Stimulated activated CD4-positive, alpha-beta T cell treated with anti-CD3 and anti-CD28 coated beads, Interleukin-12 subunit alpha, Interleukin-12 subunit beta, amount 100 ng/mL, for 48 hours (primary cell): ENCODE results near the gene SULT1C2.
"Not testable (repeated sequence)": the region's sequence is repeated elsewhere in the genome, so short reads cannot be mapped to it uniquely, and the experiment has no call there.

Experiments used
- DNase-seq, 3 donors: peaks; one replicate each; pipeline ENCODE4 v3.0.0-alpha.2; 2020; ENCODE audit warnings: low read depth in 2 of 3, low spot score in 1 of 3

Gene SULT1C2

DNA sequence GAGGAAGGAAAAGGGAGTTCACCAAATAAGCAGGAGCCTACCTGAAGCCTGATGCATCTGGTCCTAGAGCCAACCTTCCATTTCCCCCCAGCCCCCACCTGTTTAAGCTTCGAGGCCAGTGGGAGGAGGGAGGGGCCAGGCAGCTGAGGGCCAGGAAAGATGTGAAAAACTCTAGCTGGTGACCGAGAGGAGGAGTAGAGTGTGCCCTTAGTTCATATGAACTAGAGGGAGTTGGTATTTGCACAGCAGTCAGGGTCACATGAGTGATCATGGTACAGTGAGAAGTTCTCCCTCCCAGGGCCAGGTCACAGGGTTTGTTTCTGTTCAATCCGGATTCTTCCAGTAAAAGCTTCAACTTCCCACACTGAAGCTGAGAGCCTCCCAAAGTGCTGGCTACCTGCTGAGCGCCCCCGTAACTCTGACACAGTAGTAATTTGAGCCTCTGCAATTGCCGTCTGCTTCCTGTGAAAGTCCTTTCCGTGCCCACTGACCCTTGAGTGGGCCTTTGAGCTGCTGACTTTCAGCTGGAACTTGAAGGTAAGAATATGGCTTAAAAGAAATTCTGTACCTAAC is at the start of gene SULT1C2:
Gene SULT1C2 (plus strand): TSS at position 362 of the 573 bp plus-strand sequence. CDS start 4,773 bp downstream, outside the sequence.
- DNase-seq: no peak

DNA sequence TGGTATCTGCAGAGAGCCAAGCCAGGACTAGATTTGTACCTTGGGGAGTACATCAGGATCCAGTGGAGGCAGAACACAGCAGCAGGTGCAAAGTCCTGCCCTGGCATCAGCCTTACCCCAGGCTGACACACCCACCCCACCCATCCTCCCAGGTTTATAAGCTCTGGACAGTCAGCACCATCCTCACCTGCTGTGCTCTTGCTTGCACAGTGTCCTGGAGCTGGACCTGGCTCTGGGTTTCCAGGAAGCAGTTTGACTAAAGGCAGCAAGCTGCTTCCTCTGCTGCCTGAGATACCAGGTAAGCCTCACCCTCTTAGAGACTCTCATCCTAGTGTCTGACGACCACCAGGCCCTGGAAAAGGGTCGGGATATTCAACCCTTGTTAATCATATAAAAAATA is 48.9 kb upstream of the SULT1C2 start, which contains the start of gene SULT1C3:
Gene SULT1C3 (plus strand): TSS at position 183 of the 400 bp plus-strand sequence. CDS start 7,227 bp downstream, outside the sequence.
- DNase-seq: no peak

- DNase-seq: no peak
These were observed 47.7 kb upstream of the SULT1C2 start for GRCh38 chr2:108240966-108241365.

DNA sequence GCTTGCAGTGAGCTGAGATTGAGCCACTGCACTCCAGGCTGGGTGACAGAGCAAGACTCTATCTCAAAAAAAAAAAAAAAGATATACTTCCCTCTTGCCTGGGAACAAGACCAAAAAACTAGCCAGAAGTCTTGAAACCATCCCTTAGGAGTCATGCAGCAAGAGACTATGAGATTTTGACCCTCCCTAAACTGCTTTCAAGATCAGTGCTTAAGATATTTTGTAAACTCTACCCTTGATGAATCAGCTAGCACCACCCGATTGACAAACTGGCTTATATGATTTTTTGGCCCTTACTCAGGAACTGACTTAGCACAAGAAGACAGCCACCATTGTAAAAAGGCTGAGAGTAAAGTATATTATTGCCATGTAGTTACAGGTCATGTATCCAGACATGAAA is 45.1 kb upstream of the SULT1C2 start:
- no peak for DNase-seq

GRCh38 chr2:108244667-108245414 is 43.9 kb upstream of the SULT1C2 start:
- no peak for DNase-seq

- DNase-seq: no peak
These were observed 35.6 kb upstream of the SULT1C2 start for GRCh38 chr2:108253106-108253505.

- no peak for DNase-seq
These were observed 30.9 kb upstream of the SULT1C2 start for GRCh38 chr2:108257757-108258331.

GRCh38 chr2:108260773-108261172 is 27.9 kb upstream of the SULT1C2 start:
- DNase-seq: no peak

DNA sequence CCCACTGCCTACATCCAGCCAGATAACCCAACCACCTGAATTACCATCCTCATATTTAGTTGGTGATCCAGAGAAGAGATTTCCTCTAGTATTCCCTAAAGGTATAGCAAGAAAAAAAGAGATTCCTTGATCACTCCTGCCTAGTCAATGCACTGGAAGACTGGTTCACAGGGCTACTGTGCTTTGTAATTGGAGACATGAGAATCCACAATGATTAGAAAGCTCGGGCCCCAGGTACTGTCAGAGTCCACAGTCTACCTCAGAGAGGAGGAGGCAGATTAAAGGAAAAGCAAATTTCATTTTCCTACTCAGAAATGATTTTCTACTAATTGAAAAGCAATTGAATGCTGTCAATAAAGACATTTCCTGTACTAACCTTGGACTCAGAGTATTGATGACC is 26.7 kb upstream of the SULT1C2 start:
- DNase-seq: no peak

DNA sequence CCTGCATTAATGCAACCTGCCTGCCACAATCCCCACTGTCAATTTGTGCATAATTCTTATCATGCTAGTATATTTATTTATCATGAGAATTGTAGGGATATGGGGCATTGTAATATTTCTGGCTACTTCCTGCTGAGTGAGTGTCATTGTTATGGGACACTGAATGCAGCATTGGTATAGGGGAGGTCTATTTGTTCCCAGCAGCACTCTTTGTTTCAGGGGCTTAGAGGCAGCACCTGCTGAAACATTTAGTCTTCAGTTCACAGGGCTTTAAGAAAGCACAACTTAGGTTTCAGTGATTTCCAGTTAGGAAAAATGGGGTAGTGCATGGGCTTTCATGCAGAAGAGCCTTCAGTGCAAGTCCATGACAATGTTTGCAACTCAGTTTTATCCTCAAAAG is 25.3 kb upstream of the SULT1C2 start:
- DNase-seq: no peak

- DNase-seq: no peak
These were observed 22.5 kb upstream of the SULT1C2 start for GRCh38 chr2:108266218-108266617.

DNA sequence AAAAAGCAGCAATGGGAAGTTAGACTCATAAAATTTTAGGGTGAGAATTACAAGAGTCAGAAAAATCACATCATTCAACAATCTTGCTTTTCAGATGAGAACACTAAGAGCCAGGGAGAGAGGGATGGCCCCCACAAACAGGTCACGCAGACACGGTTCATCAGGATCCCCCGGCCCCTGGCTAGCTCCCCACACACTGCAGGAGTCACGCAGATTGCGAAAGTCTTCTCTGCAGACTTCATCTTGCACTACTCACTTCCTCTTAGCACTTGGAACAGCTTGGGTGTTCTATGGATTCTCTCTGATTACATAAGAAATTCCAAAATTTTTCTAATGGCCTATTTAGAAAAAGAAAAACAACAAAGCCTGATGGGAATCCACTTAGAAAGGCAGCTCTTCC is 21.6 kb upstream of the SULT1C2 start:
- no peak for DNase-seq

DNA sequence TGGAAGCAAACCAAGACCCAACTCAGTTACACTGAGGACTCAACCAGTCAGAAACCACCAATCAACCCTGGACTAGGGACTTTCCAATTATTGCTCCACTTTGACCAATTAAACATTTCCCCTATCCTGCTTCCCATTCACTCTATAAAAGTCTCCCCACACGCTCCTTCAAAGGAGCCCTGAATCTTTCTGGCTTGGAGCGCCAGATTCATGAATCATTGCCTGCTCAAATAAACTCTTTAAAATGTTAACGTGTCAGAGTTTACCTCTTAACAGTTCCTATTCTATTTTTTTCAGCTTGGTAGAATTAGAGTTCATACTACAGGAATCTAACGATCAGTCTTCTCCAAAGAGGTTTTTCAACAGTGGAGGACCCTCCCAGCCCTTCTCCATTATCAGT is 20.7 kb upstream of the SULT1C2 start:
- DNase-seq: no peak

- DNase-seq: no peak
These were observed 18.3 kb upstream of the SULT1C2 start for GRCh38 chr2:108270346-108270745.

GRCh38 chr2:108270768-108271506 is 17.8 kb upstream of the SULT1C2 start:
- no peak for DNase-seq

GRCh38 chr2:108271691-108272253 is 16.9 kb upstream of the SULT1C2 start:
- DNase-seq: no peak

DNA sequence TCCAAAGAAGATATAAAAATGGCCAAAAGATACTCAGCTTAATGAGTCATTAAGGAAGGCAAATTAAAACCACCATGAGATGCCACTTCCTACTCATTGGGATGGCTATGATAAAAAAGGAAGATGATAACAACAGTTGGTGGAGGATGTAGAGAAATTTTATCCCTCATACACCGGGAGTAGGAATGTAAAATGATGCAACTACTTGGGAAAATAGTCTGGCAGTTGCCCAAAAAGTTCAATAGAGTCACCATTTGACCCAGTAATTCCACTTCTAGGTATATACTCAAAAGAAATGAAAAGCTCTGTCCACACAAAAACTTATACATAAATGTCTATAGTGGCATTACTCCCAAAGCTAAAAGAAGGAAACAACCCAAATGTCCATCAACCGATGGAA is 10.1 kb upstream of the SULT1C2 start:
- no peak for DNase-seq

DNA sequence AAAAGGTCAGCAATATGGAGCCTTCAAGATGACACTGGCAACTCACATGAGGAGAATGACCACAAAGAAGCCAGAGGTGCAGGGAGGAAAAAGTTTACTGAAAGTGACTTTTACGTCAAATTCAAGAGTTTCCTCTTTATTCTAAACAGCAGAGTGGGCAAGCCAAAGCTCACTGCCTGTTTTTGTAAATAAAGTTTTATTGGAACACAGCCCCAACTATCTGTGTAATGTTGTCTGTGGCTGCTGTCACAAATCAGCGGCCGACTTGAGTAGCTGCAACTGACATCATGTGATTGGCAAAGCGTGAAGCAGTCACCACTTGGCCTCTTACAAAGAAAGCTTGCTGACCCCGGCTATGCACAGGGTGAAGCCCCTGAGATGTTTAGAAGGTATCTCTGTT is 9.2 kb upstream of the SULT1C2 start:
- no peak for DNase-seq

DNA sequence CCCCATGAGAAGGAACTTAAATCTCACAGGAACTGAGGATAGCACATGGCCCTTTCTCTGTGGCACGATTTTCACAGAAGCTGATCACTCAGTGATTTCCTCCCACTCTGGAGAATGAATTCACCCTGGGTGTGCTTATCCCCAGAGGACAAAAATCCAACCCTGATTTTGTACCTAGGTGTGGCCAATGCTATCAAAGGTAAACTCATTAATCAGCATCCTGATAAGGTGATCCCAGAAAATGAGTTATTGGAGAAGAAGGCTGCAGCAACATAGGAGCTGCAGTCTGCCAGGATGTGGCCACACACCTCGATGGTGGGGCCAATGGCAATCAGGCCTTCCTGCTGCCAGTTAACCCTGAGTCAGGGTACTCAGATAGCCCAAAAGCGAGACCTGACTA is 8.2 kb upstream of the SULT1C2 start:
- no peak for DNase-seq

- DNase-seq: not testable (repeated sequence)
These were observed 4.1 kb upstream of the SULT1C2 start for GRCh38 chr2:108284566-108284965.

DNA sequence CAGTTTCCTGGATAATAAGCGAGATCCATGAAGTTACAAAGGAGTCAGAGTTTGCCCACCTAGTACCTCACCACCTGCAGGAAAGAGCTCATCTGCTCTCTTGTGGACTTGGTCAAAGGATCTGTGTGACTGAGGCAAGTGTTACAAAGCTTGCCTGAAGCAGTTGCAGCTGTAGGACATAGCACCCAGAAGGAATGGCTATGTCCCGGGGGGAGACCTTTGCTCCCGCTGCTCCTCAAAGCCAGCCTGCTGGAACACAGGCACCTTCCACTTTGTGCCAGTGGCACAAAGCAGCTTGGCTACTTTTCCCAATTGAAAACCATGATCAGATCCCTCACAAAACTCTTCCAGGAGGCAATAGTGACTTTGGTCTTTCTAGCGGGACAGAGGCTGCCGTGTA is 3.1 kb upstream of the SULT1C2 start:
- DNase-seq: no peak
